ENCODE results near the gene TRAP1. TPM values are rescaled to one million over a fixed set of nuclear protein-coding genes. Genes with fewer than 3 reads are reported as not detected.
"Not testable (repeated sequence)": the region's sequence is repeated elsewhere in the genome, so short reads cannot be mapped to it uniquely, and the experiment has no call there.

TRAP1 gene
- total and polyA plus RNA-seq, 8 donors, result 58.0 to 254 (median 84.0) TPM

GRCh38 chr16:3718628-3719027, 1.3 kb upstream of the TRAP1 start:
- FAIRE-seq (no peak), ATAC-seq (no peak), DNase-seq (peak in 1 of 6 donors; percentile 18)
- WGBS, 2 donors, result 86 to 89% methylated on average over 10 of the region's 10 CpGs
- intact Hi-C loops (cut with DNase I), result no loop called here
- Histone ChIP-seq H3K9me3 (no peaks in the 10 kb centered on the region), H3K36me3 (no peaks in the 10 kb centered on the region), H3K4me1 (peaks cover 0 to 15% (median 6%) of the 10 kb centered on the region in 3 donors), H3K27me3 (no peaks in the 10 kb centered on the region), H3K4me3 (no peak overlapping the region), H3K27ac (no peak overlapping the region)
- no peak for TF ChIP-seq CTCF (IDR thresholded peaks at IDR 0.05)

GRCh38 chr16:3718019-3718391, 681 bp upstream of the TRAP1 start:
- Histone ChIP-seq H3K27ac (peak overlapping the region; percentile 75 to 92 (median 86)), H3K4me3 (peak overlapping the region; percentile 84 to 98 (median 88)), H3K36me3 (no peaks in the 10 kb centered on the region), H3K9me3 (no peaks in the 10 kb centered on the region), H3K4me1 (peaks cover 0 to 20% (median 12%) of the 10 kb centered on the region in 3 donors), H3K27me3 (no peaks in the 10 kb centered on the region)
- no peak for DNase-seq
- no peak for TF ChIP-seq CTCF (IDR thresholded peaks at IDR 0.05)
- no peak for FAIRE-seq
- intact Hi-C loops (cut with DNase I), result no loop called here
- WGBS, 2 donors, result 21 to 26% methylated on average over 5 of the region's 5 CpGs
- no peak for ATAC-seq

GRCh38 chr16:3716831-3717234, 491 bp downstream of the TRAP1 start:
- Histone ChIP-seq H3K4me1 (peaks cover 0 to 27% (median 23%) of the 10 kb centered on the region in 3 donors), H3K36me3 (no peaks in the 10 kb centered on the region), H3K27me3 (no peaks in the 10 kb centered on the region), H3K4me3 (peak overlapping the region; percentile 84 to 98 (median 88)), H3K27ac (peak overlapping the region; percentile 75 to 92 (median 86)), H3K9me3 (no peaks in the 10 kb centered on the region)
- intact Hi-C loops (cut with DNase I), result no loop called here
- no peak for FAIRE-seq
- DNase-seq, result peak in 3 of 6 donors; percentile 32 to 66 (median 47)
- no peak for TF ChIP-seq CTCF (IDR thresholded peaks at IDR 0.05)
- 0 to 1% methylated on average over 27 to 34 of the region's 34 CpGs for WGBS, 2 donors
- ATAC-seq, result peak; percentile 19 to 53 (median 48)

- Histone ChIP-seq H3K27me3 (no peaks in the 10 kb centered on the region), H3K4me3 (no peak overlapping the region), H3K4me1 (peaks cover 0 to 27% (median 27%) of the 10 kb centered on the region in 3 donors), H3K27ac (no peak overlapping the region), H3K36me3 (no peaks in the 10 kb centered on the region), H3K9me3 (no peaks in the 10 kb centered on the region)
- intact Hi-C loops (cut with DNase I), result no loop called here
- no peak for ATAC-seq
- no peak for TF ChIP-seq CTCF (IDR thresholded peaks at IDR 0.05)
- no peak for FAIRE-seq
- DNase-seq, result peak in 1 of 6 donors; percentile 2
- 88% methylated on average over 7 of the region's 7 CpGs for WGBS, 2 donors
These were observed 1.9 kb downstream of the TRAP1 start for GRCh38 chr16:3715430-3715829.

GRCh38 chr16:3714378-3714777, 2.9 kb downstream of the TRAP1 start:
- H3K27ac ChIP-seq; intact Hi-C loops (cut with DNase I); H3K4me3 ChIP-seq; FAIRE-seq; H3K27me3 ChIP-seq; H3K9me3 ChIP-seq; H3K36me3 ChIP-seq; ATAC-seq: not testable (repeated sequence)
- peak in 1 of 6 donors; percentile 11 for DNase-seq
- 95 to 98% methylated on average over 10 of the region's 10 CpGs for WGBS, 2 donors
- peaks cover 0 to 27% (median 27%) of the 10 kb centered on the region in 3 donors for H3K4me1 ChIP-seq
